C1 segment of cervical spinal cord (tissue), 14 donors: ENCODE measurements around the gene AUH.

Experiments
- DNase-seq, 14 donors: peaks; one replicate each; lab custom pipeline; 2025; lab: John Stamatoyannopoulos, UW

Gene AUH

DNA sequence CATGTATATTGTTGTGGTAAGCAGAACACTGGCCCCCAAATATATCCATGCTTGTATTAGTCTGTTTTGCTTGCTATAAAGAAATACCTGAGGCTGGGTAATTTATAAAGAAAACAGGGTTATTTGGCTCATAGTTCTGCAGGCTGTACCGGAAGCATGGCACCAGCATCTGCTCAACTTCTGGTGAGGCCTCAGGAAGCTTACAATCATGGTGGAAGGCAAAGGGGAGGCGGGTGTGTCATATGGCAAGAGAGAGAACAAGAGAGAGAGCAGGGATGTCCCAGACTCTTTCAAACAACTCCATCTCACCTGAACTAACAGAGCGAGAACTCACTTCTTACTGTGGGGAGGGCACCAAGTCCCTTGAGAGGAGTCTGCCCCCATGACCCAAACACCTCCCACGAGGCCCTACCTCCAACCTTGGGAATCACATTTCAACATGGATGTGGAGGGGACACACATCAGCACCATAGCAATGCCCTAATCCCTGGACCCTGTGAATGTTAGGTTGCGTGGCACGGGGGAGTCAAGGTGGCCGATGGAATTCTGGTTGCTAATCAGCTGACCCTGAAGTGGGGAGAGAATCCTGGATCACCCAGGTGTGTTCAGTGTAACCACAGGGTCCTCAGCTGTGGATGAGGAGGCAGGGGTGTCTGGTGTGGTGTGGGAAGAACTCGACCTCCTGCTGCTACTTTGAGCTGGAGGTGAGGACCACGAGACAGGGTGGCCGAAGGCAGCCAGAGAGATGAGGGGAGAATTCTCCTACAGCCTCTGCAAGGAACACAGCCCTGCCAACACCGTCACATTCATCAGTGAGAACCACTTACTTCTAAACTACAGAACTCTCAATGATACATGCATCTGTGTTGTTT lies 172.8 kb downstream of the AUH start:
- DNase-seq, result no peak

- no peak for DNase-seq
Measured at GRCh38 chr9:91187965-91188344, 173.8 kb downstream of the AUH start.

- DNase-seq, result no peak
Measured at GRCh38 chr9:91187311-91187964, 174.3 kb downstream of the AUH start.

DNA sequence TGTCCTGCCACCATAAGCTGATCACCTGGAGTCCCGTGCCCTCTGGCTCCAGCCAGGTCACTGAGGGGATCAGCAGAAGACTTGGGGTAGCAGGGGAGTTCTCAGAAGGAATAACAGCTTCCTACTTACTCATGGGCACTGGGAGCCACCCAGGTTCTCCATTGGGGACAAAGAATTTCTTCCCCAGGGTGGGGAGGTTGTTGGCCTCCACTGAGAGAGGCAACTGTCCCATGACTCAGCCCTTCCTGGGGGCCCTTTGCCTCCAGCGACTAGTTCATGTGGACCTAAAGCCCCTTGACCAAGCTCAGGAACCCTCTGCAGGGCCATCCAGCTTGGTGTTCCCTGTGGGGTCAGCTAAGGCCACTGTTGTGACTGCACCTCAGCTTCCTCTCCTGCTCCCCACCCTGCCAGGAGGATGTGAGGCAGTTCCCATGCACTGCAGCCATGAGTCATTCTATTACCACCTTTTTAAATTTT lies 175.0 kb downstream of the AUH start:
- no peak for DNase-seq

DNA sequence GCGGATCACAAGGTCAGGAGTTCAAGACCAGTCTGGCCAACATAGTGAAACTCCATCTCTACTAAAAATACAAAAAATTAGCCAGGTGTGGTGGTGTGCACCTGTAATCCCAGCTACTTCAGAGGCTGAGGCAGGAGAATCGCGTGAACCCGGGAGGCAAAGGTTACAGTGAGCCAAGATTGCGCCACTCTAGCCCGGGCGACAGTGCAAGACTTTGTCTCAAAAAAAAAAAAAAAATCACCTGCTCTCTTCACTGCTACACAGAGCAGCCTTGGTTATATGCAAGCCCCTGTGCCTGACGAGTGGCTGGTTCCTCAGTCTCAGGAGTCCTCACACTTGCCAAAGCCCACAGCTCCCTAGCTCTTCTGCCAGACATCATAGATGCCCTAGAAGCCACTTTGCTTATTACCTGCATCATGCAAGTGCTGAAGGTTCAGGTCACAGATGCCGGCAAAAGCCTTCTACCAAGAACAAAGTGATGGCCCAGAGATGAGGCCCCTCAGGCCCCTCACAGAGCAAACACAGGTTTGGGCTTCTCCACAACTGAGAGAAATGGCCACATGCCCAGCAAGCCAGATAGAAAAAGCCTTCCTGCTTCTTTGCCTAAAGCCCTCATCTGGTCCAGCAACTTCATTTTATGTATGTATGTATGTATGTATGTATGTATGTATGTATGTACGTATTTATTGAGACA lies 176.4 kb downstream of the AUH start:
- no peak for DNase-seq

DNA sequence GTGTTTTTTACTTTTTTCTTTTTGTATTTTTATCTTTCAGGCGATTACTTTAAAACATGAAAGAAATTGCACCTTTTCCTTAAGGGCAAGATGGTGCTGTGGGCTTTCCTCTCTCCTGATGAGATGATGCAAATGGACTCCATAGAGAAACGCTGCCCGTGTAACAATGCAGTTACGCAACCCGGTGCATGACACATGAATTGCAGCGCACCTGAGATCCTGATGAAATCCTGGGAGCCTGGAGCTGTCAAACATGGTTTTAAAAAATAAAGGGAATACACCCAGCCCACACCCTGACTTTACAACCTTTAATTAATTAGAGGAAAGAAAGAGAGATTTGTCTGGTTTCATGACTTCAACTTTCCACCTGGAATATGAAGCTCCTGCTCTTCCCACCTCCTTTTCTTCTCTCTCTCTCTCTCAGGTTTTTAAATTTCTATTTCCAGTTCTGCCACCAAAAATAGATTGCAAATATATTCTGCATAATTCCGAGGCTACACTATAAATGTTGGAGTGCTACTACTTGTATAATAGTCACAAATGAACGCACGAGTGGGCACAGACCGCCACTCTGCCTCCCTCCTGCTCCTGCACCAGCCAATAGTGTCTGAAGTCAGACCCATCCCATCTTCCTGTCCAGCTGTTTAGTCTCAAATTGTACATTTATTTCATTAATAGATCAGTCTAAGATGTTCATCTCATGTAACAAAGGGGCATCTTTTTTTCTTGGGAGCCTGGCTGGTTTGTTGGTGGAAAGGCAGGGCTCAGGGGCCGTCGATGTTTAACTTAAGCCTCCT lies 179.1 kb downstream of the AUH start:
- no peak for DNase-seq

- DNase-seq, result no peak
Measured at GRCh38 chr9:91181541-91181940, 180.2 kb downstream of the AUH start.

DNA sequence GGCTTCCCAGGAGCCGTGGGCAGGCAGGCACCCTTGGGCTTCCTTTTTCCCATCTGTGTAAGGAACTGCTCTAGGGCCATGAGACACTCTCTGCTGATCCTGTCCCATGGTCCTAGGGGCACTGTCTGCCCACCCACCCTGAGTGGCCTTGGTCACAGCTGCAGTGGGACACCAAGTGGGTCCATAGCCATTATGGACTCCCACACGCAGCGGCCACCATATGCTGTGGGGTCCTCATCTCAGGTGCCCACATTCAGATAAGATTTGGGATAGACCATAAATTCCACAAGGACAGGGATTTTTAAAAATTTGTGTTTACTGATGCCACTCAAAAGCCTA lies 180.8 kb downstream of the AUH start:
- no peak for DNase-seq

DNA sequence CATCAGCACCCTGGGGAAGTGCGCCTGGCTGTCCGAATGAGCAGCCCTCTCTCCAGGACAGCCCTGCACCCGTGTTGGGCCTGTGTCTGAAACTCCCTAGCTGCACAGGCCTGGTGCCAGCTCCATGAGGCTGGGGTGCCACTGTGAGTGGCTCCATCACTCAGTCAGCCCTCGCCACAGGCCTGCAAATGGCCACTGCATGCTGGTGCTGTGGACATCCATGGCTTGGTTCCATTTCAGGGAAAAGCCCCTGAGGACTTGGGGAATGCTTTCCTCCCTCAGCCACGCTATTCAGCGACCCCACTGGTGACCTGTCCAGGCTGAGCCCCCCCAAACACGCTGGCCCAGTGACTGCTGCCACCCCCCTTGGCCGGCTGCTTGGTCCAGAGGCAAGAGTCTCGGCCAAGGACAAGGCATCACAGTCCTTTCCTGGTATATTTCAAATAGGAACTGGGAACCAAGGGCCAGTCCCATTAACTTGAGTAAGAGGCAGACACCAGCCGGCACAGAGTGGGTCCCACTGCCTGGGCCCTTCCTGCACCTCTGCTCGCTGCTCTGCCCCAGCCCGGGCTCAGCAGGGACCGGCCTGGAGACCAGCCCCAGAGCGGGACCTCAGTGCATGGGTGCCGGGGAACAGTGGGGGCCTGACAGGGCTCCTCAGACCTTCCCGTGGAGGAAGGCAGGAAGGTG lies 181.3 kb downstream of the AUH start:
- DNase-seq, result no peak

GRCh38 chr9:91179237-91180138 lies 182.2 kb downstream of the AUH start:
- no peak for DNase-seq

DNA sequence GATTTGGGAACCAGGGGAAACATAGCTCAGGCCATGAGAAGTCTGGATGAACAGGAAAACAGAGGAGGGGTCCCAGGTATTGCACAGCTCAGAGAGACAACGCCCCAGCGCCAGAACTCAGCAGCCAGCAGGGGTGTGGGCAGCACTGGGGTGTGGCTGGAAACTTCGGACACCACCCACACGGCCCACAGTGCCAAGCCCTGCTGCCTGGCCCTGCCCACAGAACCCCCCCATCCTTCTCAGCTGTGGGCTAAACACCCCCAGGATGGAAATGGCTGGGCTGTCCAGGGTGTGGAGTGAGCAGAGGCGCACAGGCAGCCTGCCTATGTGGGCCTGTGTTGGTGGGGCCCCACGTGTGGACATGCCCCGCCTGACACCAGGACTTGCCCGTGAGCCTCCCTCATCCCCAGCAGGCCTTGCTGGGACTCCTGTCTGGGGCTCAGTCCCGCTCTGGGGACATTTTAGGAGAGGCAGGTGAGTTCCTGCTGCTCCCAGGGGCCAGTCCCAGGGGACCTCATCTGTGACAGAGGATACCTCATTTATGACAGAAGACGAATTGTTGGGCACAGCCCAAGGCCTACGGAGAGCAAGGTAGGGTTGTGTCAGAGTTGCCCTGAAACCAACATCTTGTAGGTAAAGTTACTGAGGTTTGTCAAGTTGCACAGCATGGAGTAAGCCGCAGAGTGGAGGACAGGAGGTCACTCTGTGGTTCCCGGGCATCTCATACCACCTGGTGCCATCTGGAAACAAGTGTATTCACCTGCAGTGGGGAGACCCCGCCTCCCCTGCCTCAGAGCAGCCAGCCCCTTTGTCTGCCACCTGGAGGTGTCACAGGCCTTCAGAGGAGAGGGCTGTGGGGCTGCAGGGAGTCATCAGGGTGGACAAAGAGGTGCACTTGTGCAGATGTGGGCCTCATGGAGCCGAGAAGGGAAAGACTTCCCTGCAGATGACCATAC lies 183.2 kb downstream of the AUH start:
- no peak for DNase-seq

DNA sequence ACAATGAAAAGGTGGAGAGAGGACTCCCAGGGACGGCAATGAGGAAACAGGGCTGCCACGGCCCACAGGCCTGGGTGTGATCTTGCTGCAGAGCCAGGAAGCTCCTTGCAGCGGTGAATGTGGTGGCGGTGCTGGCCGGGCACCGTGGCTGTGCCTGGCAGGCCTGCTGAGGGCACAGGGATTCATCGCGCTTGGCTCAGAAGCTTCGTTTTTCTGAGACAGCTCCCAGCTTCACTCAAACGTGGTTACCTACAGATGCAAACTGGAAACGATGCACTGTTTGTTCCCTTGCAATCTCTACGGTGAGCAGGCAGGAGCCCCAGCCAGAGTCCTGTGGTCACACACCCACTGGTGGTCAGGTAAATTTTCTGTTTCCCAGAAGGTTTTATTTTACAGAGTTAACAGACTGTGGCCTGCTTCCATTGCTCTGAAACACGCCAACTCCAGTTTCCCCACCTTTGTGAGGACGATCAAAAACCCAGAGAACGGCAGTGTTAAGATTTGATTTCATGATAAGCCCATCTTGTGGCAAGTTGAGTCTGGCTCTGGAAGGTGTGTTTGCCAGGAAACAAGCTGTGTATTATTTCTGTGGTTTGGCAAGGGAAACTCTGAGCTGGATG lies 183.9 kb downstream of the AUH start:
- peak in 1 of 14 donors; percentile 21 for DNase-seq

- no peak for DNase-seq
Measured at GRCh38 chr9:91177081-91177480, 184.6 kb downstream of the AUH start.

- DNase-seq, result no peak
Measured at GRCh38 chr9:91176426-91176825, 185.3 kb downstream of the AUH start.

DNA sequence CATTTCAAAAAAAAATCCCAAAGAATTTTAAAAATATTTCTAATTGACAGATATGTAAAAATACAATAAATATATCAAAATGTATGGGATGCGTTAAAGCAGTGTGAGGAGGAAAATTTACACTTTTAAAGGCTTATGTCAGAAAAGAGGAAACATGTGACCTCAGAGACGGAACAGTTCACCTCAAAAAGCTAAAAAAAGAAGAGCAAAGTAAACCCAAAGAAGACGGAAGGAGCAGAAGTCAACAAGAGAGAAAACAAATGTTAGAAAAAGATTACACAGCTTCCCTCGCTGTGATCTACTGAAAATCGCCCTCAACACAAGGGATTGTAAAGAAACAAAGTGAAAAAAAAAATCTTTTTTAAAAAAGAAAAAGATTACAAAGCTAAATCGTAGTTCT lies 186.9 kb downstream of the AUH start:
- no peak for DNase-seq

GRCh38 chr9:91172329-91172728 lies 189.4 kb downstream of the AUH start:
- no peak for DNase-seq

GRCh38 chr9:91170951-91171350 lies 190.8 kb downstream of the AUH start:
- no peak for DNase-seq

- DNase-seq, result no peak
Measured at GRCh38 chr9:91166796-91167366, 194.8 kb downstream of the AUH start.
